GF-D8 (cell line): Measurements from ENCODE around the gene KBTBD7.
A peak's percentile ranks its signal among the peaks of the same experiment; 100 is the strongest.

ENCODE experiments used
- DNase-seq: peaks from one replicate; lab custom pipeline; 2025; lab: John Stamatoyannopoulos, UW

The KBTBD7 gene

DNA sequence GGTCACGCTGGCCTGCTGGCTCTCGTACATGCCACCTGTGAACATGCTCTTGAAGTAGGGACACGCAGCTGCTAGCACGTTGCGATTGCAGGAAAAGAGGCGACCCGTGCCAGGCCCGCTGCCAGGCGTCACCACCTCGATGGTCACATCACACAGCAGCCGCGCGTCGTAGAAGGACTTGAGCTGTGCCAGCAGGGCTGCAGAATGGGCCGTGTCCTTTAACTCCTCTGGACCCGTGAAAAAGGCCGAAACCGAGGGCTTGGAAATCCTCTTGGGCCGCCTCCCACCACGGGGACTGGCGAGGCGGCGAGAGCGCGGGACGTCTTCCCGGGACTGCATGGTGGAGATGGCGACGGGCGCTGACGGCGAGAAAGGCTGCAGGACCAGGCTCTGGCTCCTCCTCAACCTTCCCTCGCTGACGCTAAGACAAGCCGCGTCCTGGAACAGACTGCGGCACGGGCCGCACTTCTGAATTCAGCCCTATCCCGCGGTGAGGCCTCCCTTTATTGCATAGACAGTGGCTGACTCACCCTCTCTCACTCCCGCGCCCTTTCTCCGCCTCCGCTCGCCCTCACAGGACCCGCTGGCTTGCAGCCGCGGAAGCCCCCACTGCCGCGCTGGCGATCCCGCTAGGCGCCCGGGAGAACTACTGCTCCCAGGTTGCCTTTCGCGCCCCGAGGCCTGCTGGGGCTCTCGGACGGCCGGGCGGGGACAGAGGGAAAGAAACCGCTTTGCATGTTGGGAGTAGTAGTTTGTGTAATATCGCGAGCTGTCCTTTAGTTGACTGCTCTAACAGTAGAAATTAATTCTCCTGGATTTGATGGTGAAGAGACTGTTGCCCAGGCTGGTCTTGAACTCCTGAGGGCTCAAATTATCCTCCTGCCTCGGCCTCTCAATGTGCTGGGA, at the start of gene KBTBD7:
Gene KBTBD7, minus strand, starts transcription at position 651 of the 906 bp plus-strand sequence. Its CDS starts 312 bp downstream, at position 339.
- DNase-seq, result peak; percentile 93

- DNase-seq, result no peak
Measured at GRCh38 chr13:41241626-41242025, 47.3 kb upstream of the KBTBD7 start.

DNA sequence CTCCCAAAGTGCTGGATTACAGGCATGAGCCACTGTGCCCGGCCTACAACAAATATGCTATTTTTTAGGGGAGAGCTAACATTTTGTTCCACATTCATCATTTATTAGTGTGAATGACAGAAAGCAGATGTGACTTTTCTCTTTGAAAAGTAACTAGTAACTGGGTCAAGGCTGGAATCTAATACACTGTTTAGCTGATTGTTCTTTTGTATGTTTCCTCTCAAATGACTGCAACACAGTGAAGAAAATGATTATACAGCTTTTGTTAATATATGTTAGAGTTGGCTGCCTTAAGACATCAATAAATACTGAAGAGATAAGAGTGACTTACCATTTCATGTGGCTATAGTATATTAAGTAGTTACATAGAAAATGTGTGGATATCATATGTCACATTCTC, 42.0 kb upstream of the KBTBD7 start:
- no peak for DNase-seq

DNA sequence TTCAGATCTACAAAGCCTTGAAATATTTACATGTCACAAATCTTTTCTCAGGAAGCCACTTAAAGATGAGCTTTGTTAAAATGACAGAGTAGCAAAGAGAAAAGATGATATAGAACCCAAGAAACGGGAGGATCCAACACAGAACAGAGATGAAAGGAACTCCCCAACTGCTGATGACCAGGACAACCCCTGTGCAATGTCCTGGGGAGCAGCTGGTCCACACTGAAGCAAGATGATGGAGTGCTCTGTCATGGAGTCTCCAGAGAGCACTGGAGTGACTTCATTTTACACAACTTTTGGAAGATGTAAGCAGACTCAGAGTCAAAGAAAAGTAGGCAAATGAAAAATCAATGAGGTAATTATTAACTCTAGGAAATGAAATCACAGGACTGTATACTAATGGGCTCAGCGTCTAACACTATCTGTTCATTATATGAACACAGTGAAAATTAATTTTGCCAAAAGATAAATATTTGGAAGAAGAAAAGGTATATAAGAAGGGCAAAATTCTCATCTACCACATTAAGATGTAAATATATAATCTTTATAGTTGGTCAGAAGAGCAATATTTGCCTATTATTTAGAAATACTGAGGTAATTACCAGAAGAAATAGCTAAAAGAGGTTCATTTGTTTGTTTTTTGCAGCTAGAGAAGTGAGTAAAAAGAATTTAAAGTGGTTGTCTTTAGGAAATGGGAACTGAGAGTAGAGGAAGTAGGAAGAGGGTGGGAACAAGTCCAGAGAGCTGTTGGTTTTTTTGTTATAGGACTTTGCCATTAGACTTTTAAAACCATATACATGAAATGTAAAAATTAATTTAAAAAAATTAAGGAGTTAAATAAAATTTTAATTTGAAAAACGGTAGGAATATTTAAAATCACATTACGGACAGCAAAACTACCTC, 38.5 kb upstream of the KBTBD7 start:
- no peak for DNase-seq

DNA sequence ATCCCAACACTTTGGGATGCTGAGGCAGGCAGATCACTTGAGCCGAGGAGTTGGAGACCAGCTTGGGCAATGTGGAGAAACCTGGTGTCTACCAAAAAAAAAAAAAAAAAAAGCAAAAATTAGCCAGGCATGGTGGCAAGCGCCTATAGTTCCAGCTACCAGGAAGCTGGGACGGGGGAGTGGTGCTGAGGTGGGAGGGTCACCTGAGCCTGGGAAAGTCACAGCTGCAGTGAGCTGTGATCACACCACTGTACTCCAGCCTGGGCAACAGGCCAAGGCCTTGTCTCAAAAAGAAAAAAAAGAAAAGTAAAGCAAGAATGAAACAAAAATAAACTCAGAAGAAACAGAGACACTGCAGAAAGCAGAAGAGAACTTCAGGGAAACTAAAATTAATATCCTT, 37.4 kb upstream of the KBTBD7 start:
- no peak for DNase-seq

DNA sequence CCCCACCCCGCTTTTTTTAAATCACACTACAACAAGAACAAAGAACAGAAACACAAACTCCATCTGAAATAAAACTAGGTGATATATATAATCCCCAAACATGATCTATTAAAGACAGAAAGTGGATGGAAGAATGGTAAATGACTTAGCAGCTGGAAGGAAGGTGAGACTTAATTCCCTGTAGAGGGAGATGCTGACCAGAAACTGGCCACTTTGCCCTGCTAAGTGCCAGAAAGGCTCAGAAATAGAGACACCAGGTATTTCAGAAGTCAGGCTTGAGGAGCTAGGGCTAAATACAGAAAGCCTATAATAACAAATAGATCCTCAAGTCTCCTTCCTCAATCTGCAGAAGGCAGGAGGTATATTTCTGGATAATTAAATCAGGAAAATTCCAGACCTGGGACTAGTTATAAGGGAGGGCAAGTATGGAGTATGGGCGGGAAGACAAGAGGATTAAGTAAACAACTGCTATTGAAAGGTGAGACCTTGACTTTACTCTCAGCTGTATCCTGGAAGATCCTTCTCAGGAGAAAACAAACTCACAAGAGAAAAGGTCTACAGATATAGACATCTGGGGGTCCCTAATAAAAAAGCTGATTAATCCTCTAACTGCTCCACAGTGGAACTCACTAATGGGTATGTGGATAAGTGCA, 36.8 kb upstream of the KBTBD7 start:
- no peak for DNase-seq

DNA sequence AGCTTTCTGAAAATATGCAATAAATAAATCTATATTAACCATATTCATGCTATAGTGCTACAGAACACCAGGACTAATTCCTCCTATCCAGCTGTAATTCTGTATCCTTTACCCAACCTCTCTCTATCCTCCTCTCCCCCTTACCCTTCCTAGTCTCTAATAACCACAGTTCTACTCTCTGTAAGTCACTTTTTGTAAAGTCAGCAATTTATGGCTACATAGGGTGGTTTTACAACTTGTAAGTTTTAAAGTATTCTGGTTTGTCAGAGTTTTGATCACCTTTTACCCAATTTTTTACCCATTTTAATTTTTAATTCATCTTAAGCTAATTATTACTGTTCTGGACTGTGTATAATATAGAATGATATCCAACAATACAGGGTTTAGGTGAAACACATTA, 35.0 kb upstream of the KBTBD7 start:
- no peak for DNase-seq

- DNase-seq, result no peak
Measured at GRCh38 chr13:41224113-41225110, 30.0 kb upstream of the KBTBD7 start.

GRCh38 chr13:41222259-41222852, 28.0 kb upstream of the KBTBD7 start:
- peak; percentile 39 for DNase-seq

DNA sequence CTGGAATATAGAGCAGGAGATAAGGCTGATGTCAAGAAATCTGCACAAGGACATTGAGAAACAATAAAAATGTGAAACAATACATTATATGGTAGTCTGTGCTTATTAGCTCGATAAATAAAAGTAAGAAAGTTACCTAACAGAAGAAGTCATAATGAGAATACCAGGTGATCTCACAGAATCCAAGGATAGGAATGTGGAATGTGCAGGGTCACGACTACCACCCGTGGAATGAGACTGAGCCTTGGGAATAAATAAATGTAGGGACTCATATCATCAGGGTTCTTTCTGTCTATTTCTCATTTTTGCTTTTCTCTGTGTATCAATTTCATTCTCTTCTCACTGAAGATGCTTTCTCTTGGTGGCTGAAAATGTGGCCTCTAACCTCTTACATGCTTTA, 26.0 kb upstream of the KBTBD7 start:
- no peak for DNase-seq

- no peak for DNase-seq
Measured at GRCh38 chr13:41216160-41216559, 21.8 kb upstream of the KBTBD7 start.

DNA sequence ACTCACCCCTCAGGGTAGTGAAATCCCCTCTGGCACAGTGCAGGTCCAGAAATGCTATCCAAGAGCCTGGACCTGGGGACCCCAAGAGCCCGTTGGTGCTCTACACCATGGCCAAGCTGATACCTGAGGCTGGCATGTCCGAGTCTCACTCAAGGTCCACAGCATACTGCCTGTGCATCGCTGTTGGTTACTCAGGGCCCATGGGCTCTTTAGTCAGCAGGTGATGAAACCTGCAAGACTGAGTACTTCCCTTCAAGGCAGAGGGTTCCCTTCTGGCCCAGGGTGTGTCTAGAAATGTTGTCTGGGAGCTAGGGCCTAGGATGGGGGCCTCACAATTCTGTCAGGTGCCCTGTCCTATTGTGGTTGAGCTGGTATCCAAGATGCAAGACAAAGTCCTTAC, 19.6 kb upstream of the KBTBD7 start:
- no peak for DNase-seq

- no peak for DNase-seq
Measured at GRCh38 chr13:41213316-41213715, 18.9 kb upstream of the KBTBD7 start.

DNA sequence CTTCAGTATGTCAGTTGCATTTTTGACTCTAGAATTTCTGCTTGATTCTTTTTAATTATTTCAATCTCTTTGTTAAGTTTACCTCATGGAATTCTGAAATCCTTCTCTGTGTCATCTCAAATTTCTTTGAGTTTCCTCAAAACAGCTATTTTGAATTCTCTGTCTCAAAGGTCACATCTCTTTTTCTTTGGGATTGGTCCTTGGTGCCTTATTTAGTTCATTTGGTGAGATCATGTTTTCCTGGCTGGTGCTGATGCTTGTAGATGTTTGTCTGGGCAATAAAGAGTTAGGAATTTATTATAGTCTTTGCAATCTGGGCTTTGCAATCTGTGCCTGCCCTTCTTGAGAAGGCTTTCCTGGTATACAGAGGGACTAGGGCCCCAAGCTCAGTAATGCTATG, 18.5 kb upstream of the KBTBD7 start:
- DNase-seq, result no peak

- no peak for DNase-seq
Measured at GRCh38 chr13:41211062-41211461, 16.7 kb upstream of the KBTBD7 start.

GRCh38 chr13:41206467-41206866, 12.1 kb upstream of the KBTBD7 start:
- no peak for DNase-seq

- no peak for DNase-seq
Measured at GRCh38 chr13:41203810-41204209, 9.4 kb upstream of the KBTBD7 start.

DNA sequence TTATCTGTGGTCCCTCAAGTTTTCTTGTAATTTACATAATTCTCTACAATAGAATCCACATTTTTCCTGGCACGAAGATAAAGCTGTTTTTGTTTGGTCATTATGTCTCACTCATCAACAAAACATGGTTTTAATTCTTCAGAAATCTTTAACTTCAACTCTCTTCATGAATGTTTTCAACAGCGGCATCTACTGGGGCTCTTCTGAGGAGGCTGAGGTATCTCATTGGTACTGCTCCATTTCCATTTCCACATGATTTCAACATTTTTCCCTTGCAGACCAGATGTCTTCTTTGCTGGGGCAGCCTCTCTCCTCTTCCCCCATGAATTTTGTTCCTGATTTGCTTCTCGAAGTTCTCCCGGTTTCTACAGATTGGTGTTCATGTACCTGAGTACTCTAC, 5.8 kb upstream of the KBTBD7 start:
- no peak for DNase-seq

- peak; percentile 43 for DNase-seq
Measured at GRCh38 chr13:41199526-41199925, 5.2 kb upstream of the KBTBD7 start.

DNA sequence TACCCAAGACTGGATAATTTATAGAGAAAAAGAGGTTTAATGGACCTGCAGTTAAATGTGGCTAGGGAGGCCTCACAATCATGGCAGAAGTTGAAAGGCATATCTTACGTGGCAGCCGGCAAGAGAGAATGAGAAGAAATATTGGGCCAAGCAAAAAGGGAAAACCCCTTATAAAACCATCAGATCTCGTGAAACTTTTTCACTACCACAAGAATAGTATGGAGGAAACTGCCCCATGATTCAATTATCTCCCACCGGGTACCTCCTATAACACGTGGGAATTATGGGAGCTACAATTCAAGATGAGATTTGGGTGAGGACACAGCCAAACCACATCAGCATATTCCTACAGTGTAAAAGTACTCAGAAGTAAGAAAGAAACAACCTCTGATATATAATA, 4.7 kb upstream of the KBTBD7 start:
- DNase-seq, result no peak

- DNase-seq, result no peak
Measured at GRCh38 chr13:41196620-41197019, 2.3 kb upstream of the KBTBD7 start.
